HL-60/S4 treated with retinoic acid at 250 ng/mL for 4 days and 3 days (cell line): ENCODE results near the gene DNAJC13.
"Not testable (repeated sequence)": the region's sequence is repeated elsewhere in the genome, so short reads cannot be mapped to it uniquely, and the experiment has no call there.

Source experiments
- in situ Hi-C: fragments of 300-500 bp; cut with MboI; formaldehyde crosslinking; loops from 2 replicates; pipeline ENCODE4 v1.7.0; 2022; ENCODE audit warnings: low sequenced_read_pairs

DNAJC13 gene

DNA sequence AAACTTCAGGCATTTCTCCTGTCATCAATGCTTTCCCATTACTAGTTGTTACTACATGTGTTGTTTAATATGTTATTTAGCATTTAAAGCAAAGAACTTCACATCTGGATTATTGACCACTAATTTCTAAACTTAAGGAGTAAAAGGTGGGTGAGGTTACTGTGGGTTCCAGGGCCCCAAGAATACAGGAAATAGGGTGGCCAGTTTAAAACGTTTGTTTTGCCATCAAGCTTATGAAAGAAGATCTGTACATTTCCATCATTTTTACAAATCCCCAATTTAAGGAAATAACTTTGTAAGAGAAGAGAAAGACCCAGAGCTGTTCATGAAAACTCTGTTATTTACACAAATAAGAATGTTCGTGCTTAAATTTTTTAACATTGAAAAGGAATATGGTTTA lies 125.3 kb downstream of the DNAJC13 start:
- in situ Hi-C loops = loop anchor here (10.0 kb wide), 1 partner anchor 92 kb away; no protein-coding TSS in a partner anchor

DNA sequence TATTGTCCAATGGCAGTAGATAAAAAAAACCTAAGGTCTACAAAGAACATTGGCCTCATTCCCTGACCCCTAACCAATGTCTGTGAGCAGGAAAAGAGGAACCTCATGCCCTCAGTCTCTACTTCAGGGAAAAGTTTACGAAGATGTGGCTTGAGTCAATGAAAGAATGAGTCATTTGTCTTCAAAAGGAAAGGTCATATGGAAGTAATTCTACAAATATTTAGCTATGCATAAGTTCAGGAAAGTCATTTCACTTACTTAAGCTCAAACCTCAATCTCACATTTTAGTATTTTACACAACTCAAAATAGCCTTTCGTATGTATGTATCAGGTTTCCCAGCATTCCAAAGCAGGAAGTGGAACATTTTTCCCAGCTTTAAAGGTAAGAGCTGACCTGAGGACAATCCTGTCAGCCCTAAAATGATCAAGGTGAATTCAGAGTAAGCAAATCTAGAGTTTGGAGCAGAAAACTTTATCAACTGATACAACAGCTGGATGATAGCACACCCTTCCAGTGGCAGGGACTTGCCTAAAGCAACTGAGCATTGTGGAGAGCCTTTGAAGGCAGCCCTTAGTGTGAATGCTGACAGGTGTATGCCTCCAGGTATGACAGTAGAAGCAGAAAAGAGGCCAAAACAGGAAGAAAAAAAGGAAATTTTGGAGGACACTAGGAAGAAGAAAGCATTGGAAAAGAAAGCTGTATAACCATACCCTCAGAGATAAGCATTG lies 125.9 kb downstream of the DNAJC13 start:
- in situ Hi-C loops = loop anchor here (10.0 kb wide), 1 partner anchor 92 kb away; no protein-coding TSS in a partner anchor

DNA sequence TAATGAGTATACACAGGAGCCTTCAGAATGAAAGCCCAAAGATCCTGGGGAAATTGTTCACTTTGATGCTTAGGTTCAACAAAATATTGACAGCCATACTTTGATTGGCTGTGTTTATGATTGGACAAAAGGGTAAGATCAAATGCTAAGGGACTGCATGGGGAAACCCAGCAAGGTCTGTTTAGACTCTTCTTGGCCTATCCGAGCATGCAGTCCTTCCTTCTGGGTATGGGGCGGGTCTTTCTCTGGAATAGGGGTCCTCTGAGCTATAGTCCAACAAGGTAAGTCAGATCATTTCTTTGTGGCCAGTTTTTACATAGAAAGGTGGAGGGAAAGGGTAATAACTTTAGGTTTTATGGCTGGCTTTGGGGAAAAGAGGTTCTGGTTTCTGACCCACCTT lies 126.8 kb downstream of the DNAJC13 start:
- in situ Hi-C loops = loop anchor here (10.0 kb wide), 1 partner anchor 91 kb away; no protein-coding TSS in a partner anchor

DNA sequence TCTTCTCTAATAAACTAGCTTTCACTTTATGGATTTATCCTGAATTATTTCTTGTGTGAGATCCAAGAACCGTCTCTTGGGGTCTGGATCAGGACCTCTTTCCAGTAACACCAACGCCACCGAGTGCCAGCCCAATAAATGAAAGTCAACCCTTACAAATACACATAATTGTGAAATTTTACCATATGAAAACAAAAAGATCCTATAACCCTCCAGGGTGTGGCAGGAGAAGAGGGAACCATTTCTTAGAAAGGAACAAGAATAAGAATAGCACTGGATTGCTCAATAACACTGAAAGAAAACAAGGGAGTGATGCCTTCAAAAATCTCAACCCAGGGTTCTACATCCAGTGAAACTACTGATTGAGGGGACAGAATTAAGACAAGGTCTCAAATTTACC lies 128.2 kb downstream of the DNAJC13 start:
- in situ Hi-C loops = loop anchor here (10.0 kb wide), 1 partner anchor 89 kb away; no protein-coding TSS in a partner anchor

DNA sequence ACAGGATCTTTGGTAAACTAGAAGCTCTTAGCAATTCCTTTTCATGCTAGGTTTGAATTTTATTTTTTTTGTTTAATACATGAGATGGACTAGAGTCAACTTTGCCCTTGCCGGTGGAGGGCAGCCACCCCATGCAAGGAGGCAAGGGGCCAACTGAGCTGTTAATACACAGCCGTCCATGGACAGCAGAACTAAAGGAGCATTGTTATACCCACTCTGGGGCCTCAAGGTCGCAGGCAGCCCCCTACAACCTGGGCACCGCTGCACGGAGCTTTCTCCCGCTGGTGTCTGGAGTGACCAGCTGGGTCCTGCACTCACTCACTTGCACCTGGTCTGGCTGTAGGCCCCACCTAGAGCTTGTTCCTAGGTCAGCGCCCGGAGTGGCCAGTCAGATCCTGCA lies 131.9 kb downstream of the DNAJC13 start:
- in situ Hi-C loops = loop anchor here (10.0 kb wide), 1 partner anchor 86 kb away; no protein-coding TSS in a partner anchor

DNA sequence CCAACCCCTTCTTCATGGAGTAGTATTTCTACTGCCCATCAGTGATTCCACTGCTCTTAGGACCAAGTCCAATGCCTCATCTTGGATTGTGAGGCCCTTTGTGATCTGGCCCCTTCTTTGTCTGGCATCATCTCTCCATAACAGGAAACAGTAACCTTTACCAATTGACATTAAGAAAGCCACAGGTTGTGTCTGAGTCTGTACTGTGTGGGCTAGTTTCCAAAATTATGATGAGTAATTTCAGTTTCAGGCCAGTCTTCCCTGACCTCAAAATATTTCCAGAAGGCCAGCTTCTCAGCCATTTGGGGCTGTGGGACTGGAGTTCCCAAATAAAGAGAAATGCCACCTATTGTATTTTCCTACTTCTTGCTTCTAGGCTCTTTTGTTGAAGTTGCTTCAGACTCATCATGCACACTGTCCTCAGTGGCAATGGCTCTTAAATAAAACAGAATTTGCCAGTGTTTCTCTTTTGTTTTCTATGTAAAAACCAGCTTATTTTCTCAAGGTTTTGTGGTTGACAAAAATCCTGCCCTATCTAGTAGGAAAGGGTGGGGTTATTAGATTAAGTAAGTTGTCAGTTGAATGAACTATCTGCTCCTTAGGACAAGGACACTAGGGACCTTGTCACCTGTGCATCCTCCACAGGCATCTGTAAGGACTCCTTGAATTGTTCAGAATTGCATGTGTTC lies 132.7 kb downstream of the DNAJC13 start:
- in situ Hi-C loops = loop anchor here (10.0 kb wide), 1 partner anchor 85 kb away; no protein-coding TSS in a partner anchor

DNA sequence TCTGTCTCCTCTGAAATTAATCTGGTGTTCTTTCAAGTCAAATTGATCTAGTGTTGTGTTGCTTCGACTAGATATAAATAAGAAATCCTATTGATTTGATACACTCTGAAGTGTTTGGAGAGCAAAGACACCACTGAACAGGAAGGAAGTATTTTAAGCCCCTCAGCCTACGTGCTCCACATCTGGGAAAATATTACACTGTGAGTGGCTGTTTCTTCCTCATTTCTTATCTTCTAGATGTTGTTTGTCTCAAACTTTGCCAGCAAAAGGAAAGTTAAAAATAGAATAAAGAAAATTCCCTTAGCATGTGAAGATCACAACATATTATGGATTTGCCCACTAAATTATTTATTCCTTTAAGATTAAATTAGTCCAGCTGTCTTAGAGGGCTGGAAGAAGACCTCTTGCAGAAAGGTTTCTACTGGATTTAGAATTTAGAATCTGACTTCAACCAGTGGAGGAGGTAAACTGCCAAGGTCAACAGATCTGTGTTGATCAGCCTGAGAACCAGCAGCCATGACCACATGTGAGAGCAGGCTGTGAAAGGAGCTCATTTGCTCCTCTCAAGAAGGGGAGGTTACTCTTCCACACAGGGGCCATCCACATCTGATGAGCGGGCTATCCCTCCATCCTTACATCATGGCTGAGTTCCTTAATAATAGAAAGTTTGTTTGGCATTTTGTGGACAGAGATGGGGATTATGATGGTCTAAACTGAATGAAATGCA lies 133.4 kb downstream of the DNAJC13 start:
- in situ Hi-C loops = no loop called here

DNA sequence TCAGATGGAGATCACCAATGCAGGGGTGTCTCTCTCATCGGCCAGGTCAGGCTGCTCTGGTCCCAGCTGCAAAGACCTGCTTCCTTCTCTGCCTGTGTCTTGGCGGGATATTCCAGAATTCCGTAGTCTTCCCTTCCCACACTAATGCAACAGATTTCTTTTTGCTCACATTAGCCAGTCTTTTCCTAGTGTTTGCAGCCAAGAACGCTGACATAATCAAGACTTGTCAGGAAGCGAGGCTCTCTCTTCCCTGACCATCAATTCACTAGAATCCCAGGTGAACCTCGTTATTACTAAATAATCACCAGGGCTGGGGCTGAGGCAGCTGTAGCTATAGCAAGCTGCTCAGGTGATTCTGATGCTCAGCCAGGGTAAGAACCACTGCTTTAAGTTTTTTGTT lies 136.5 kb downstream of the DNAJC13 start:
- in situ Hi-C loops = no loop called here

DNA sequence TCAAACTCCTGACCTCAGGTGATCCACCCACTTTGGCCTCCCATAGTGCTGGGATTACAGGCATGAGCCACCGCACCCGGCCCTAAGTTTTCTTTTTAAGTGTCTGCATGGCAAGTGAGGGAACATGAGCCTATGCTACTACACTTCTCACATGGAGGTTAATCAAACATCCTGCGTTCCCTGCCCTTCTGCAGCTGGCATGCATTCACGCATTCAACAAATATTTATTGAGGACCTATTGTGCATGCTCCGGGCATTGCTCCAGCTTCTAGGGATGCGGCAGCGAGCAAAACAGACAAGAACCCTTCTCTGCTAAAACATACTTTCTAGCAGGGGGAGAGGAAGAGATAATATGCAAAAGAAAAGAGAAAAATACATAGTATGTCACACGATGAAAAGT lies 137.1 kb downstream of the DNAJC13 start:
- in situ Hi-C loops = no loop called here

DNA sequence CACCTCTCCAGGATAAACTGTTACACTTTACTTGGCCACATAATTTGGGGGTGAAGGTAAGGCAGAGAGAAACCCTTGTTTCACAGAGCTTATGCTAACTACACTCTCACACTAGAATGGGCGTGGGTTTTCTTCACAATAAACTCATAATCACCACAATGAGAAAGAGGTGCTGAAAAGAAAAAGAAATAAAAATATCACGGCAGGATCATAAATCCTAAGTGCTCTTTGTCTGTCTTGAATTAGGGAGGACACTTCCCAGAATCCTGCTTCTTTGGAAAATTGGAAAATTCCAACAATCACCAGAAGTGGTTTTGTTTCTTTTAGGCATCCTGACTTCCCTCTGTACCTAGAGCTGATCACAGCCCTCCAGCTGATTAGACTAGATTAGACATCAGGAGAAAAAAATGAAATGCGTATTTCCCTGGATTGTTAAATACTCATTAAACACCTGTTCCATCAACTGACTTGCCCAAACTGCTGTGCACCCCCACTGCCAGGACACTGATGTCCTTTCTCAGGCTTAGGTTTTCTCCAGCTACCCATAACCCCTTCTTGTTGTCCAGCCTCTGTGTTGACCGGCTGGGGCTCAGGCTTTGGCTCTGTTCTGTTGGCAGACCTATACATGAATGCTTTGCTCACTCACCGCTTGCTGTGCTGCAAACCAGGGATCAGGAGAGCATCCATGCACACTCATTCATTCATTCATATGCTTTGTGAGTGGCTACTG lies 138.2 kb downstream of the DNAJC13 start:
- in situ Hi-C loops = no loop called here

DNA sequence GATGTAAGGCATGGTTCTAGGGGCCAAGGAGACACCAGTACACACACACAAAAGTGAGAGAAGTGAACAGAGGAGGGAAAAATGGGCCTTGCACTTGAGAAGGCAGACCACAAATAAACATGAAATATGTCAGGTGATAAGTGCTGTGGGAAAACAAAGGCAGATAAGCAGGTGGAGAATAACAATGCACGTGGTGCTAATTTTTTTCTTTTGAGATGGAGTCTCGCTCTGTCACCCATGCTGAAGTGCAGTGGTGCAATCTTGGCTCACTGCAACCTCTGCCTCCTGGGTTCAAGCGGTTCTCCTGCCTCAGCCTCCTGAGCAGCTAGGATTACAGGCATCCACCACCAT lies 138.7 kb downstream of the DNAJC13 start:
- in situ Hi-C loops = not testable (repeated sequence)

DNA sequence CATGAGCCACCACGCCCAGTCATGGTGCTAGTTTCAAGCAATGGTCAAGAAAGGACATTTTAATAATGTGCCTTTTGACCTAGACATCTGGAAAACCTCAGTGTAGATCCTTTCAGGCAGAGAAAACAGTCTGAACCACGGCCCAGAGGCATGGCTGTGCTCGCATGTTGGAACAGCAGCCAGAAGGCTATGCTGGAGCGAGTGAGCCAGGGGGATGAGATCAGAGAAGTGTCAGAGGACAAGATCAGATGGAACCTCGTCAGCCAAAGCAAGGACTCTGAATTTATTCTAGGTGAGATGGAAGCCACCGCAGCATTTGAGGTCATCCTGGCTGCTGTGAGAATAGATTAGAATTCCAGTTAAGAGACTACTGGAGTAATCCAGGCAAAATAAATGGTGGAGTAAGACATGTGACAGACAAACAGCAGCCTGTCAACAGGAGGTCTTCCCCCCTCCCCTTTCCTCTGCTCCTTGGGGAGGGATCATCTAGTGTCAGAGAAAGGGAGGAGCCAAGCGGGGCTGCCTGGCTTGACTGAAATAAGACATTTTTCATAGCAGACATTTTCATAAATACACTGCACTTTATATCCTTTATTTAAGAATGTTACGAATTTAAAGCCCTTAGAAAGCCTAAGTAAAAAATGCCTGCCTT lies 139.3 kb downstream of the DNAJC13 start:
- in situ Hi-C loops = no loop called here

DNA sequence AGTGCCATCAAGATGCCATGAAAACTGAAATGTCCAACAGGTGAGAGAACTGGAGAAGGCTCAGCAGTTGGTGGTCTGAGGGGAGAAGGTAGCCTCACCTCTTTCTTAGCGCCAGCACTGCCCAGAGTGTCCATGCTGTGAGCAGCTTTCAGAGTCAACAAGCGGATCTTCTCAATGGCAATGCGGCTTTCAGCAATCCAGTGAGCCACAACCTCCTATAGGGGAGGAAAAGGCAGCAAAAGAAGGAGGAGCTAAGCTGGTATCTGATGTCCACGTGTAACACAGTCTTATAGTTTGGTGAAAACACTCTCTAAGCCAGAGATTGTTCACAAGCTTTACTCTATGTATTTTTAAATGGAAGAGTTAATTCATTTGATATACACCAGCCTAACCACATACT lies 143.7 kb downstream of the DNAJC13 start:
- in situ Hi-C loops = no loop called here

DNA sequence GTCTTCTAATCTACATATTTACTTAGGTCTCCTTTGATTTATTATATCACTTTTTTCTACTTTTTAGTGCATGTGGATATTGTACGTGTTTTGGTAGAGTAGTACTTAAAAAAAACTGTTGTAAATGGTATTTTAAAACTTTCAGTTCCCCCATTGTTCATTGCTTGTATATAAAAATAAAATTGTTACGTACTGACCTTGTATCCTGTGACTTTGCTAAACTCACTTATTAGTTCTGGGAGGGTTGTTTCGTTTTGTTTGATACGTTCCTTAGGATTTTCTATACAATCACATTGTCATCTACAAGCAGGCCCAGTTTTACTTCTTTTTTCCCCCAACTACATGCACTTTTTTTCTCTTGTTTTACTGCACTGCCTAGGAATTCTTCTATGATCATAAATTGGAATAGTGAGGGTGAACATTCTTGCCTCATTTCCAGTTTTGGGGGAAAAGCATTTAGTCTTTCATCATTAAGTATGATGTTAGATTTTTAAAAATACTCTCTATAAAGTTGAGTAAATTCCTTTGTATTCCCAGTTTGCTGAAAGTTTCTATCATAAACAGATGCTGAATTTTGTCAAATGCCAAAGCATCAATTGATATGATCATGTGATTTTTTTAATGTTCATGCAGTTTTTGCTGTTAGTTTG lies 146.2 kb downstream of the DNAJC13 start:
- in situ Hi-C loops = no loop called here

DNA sequence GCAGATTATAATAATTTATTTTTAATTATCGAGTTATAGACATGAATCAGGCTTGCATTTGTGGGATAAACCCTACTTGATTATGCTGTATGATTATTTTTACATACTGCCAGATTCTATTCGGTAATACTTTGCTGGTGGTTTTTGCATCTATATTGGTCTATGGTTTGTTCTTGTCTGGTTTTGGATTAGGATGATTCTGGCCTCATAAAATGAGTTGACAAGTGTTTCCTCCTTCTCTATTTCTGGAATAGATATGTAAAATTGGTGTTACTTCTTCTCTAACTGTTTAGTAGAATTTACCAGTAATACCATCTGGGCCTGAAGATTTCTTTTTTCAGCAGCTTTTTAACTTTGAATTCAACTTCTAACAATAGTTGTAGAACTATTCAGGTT lies 146.8 kb downstream of the DNAJC13 start:
- in situ Hi-C loops = no loop called here

DNA sequence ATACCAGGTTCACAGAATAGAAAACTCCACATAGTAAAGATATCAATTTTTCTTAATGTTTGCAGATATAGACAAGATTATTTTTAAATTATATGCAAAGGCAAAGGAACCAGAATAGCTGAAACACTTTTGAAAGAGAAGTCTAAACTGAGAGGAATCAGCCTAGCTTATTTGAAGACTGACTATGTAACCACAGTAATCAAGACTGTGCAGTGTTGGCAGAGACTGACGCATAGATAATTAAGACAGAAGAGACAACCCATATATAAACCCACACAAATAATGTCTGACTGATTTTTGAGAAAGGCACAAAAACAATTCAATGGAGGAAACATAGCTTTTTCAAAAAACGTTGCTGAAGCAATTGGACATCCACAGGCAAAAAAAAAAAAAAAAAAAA lies 151.1 kb downstream of the DNAJC13 start:
- in situ Hi-C loops = no loop called here

DNA sequence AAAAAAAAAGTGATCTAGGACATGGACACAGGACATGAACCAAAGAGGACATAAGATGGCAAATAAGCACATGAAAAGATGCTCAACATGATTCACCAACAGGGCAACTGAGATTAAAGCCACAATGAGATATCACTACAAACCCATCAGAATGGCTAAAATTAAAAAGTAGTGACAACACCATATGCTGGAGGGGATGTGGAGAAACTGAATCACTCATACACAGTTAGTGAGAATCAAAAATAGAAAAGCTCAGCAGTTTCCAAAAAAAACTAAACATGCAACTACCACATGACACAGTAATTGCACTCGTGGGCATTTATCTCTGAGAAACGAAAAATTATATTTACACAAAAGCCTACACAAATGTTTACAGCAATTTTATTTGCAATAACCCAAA lies 151.9 kb downstream of the DNAJC13 start:
- in situ Hi-C loops = no loop called here

DNA sequence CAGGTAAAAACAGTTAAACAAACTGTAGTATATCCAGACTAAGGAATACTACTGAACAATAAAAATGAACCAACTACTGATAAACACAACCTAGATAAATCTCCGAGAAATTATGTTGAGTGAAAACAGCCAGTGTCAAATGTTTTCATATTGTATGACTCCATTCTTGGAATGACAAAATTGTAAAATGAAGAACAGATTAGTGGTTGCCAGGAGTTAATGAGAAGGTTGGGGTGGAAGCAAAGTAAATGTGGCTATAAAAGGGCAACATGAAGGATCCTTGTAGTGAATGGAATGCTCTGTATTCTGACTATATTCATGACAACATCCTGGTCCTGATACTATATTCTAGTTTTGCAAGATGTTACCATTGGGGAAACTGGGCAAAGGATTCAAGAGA lies 152.3 kb downstream of the DNAJC13 start:
- in situ Hi-C loops = no loop called here

DNA sequence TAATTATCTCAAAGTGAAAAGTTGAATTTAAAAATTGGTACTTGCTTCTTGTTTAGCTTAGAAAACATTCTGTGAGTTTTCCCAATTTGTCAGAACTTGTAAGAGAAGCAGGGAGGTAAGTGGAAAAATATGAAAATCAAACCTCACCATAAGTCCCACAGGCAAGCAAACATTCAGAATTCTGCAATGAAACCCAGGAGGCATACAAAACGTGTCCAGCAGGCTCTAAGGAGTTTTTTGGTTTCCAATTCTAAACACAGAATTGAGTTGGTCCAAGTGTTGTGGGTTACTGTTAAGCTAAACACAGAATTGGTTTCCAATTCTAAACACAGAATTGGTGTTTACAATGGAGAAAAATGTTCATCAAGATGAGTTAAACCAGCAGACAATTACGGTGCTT lies 152.7 kb downstream of the DNAJC13 start:
- in situ Hi-C loops = no loop called here

DNA sequence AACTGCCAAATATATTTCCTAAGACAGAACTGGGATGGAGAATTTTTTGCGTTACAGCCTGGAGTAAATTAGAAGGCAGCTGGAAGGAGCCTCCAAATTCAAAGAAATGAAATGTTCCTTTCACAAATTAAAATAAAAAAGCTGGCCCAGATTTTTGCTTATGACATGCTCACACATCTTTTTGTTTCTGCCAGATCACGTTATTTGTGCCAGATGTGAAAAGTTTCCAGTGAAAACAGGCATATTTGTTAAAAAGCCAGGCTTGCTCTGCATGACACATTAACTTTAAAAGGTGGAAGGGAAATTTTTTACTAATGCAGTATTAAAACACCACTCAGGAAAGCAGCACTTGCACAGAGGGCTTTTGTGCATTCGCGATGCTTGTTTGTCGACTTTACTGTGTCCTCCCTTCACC lies 156.5 kb downstream of the DNAJC13 start:
- in situ Hi-C loops = no loop called here
